Transverse colon (tissue), 4 donors: ENCODE measurements around the gene ZNF341.

Source experiments
- POLR2A ChIP-seq: fragments of 450-650 bp; IDR thresholded peaks from one replicate; pipeline ENCODE4 v1.6.1; 2016; ENCODE audit warnings: antibody characterized with exemption, mild to moderate bottlenecking, moderate library complexity
- POLR2AphosphoS5 ChIP-seq, 3 donors: sonication (generic); formaldehyde crosslinking; IDR thresholded peaks; one replicate each; pipeline ENCODE4 v1.6.1; 2016; ENCODE audit warnings: antibody characterized with exemption in 3 of 3
- TF ChIP-seq, protein P1 (sequence below), 5 experiments: fragments of 200-600 bp in 3 of 5; fragments of 450-650 bp in 2 of 5; sonication (generic) in 3 of 5; IDR thresholded peaks; 1 replicate in 2 of 5; 2 replicates in 3 of 5; pipeline ENCODE4 v1.5.1; 2016 to 2017; ENCODE audit warnings: antibody characterized with exemption in 5 of 5, inconsistent platforms in 3 of 5, mild to moderate bottlenecking in 2 of 5, moderate library complexity in 1 of 5

DNA sequence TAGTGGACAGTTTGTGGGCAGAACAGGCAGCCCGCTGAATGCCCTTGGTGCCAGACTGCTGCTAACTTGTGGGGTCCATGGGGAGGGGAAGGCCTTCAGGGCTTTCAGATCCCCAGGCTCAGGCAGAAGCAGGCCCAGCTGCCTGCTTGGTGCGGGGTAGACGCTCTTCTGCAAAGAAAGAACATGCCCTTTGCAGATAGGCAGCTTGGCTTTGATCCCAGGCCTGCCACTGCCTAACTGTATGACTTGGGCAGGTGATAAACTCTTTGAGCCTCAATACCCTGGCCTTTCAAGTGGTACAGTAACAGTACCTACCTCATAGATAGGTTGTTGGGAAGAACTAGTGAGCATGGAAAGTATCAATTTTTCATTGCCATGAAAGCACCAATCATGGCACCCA, 107.8 kb downstream of the ZNF341 start:
- TF ChIP-seq, protein P1, sequence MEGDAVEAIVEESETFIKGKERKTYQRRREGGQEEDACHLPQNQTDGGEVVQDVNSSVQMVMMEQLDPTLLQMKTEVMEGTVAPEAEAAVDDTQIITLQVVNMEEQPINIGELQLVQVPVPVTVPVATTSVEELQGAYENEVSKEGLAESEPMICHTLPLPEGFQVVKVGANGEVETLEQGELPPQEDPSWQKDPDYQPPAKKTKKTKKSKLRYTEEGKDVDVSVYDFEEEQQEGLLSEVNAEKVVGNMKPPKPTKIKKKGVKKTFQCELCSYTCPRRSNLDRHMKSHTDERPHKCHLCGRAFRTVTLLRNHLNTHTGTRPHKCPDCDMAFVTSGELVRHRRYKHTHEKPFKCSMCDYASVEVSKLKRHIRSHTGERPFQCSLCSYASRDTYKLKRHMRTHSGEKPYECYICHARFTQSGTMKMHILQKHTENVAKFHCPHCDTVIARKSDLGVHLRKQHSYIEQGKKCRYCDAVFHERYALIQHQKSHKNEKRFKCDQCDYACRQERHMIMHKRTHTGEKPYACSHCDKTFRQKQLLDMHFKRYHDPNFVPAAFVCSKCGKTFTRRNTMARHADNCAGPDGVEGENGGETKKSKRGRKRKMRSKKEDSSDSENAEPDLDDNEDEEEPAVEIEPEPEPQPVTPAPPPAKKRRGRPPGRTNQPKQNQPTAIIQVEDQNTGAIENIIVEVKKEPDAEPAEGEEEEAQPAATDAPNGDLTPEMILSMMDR (IDR thresholded peaks at IDR 0.05), result no peak
- TF ChIP-seq POLR2AphosphoS5 (IDR thresholded peaks at IDR 0.05), result no peak
- TF ChIP-seq POLR2A, result no peak
